Esophagus squamous epithelium (tissue), 5 donors: ENCODE results near the gene ATAD1. TPM values are rescaled to one million over a fixed set of nuclear protein-coding genes. Genes with fewer than 3 reads are reported as not detected.

ENCODE experiments used
- DNase-seq: peaks from one replicate; lab custom pipeline; 2025; lab: John Stamatoyannopoulos, UW
- H3K27ac ChIP-seq, 4 donors: fragments of 200-600 bp; sonication (generic); one replicate each; pipeline ENCODE4 v1.5.1; 2016 to 2019; ENCODE audit warnings: mild to moderate bottlenecking in 1 of 4
- H3K27me3 ChIP-seq, 4 donors: fragments of 200-600 bp; sonication (generic); 1 replicate in 3 of 4; 2 replicates in 1 of 4; pipeline versions ENCODE4 v1.5.1 to v1.6.0; 2017 to 2021; ENCODE audit warnings: antibody characterized with exemption in 1 of 4
- H3K36me3 ChIP-seq, 3 donors: fragments of 200-600 bp; sonication (generic); one replicate each; pipeline ENCODE4 v1.5.1; 2016 to 2019
- H3K4me1 ChIP-seq, 3 donors: fragments of 200-600 bp; sonication (generic); one replicate each; pipeline ENCODE4 v1.5.1; 2017 to 2019
- H3K4me3 ChIP-seq, 4 donors: fragments of 200-600 bp; sonication (generic); 1 replicate in 3 of 4; 2 replicates in 1 of 4; pipeline ENCODE4 v1.5.1; 2016 to 2019; ENCODE audit warnings: mild to moderate bottlenecking in 2 of 4, moderate library complexity in 1 of 4
- H3K9me3 ChIP-seq, 3 donors: fragments of 200-600 bp; sonication (generic); one replicate each; pipeline ENCODE4 v1.5.1; 2016 to 2019
- CTCF ChIP-seq, 6 experiments: fragments of 450-650 bp in 4 of 6; fragments of 200-600 bp in 2 of 6; sonication (generic) in 2 of 6; IDR thresholded peaks; one replicate each; pipeline ENCODE4 v1.5.1; 2016 to 2019; ENCODE audit warnings: antibody characterized with exemption in 6 of 6, mild to moderate bottlenecking in 4 of 6, moderate library complexity in 4 of 6
- POLR2A ChIP-seq, 4 donors: fragments of 450-650 bp; IDR thresholded peaks; one replicate each; pipeline ENCODE4 v1.6.1; 2017; ENCODE audit warnings: antibody characterized with exemption in 4 of 4, mild to moderate bottlenecking in 4 of 4, moderate library complexity in 3 of 4
- WGBS, 2 donors: methylation state at CpG; one replicate each; pipeline ENCODE4 v1.1.5; 2018; 5-methylcytosine and 5-hydroxymethylcytosine counted together
- intact Hi-C: fragments of 100-400 bp; cut with DNase I; formaldehyde crosslinking; loops from one replicate; pipeline ENCODE4 v1.15.0; 2022
- total RNA-seq, 4 donors: library from RNA; depleted of rRNA; stranded (reverse); fragments of >200 nt; gene quantifications; one replicate each; pipeline ENCODE4 v1.1.0, GENCODE V29; 2016
- donor health status: DM: yes; HTN: yes; CAD: no.

Gene ATAD1
- total RNA-seq, 4 donors from 2014 or later: 22.3 to 30.1 (median 26.2) TPM

DNA sequence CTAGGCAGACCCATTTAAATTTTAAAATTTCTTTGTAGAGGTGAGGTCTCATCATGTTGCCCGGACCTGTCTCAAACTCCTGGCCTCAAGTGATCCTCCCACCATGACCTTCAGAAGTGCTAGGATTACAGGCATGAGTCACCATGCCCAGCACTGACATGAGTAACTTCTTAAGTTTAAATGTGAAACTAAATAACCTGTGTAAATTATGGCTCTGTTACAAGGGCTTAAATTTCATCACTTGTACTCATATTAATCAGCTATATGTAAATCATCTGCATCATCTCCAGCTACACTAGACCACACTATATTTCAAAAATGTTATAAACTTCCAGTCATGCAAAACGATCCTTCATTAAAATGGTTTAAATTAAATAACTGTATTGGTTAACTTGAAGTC lies 56.1 kb downstream of the ATAD1 start:
- Histone ChIP-seq H3K36me3 (peaks cover 0 to 49% (median 4%) of the 10 kb centered on the region in 3 donors), H3K4me3 (no peak overlapping the region), H3K9me3 (no peaks in the 10 kb centered on the region), H3K4me1 (peaks cover 0 to 7% (median 0%) of the 10 kb centered on the region in 3 donors), H3K27ac (no peak overlapping the region), H3K27me3 (no peaks in the 10 kb centered on the region)
- no peak for TF ChIP-seq POLR2A (IDR thresholded peaks at IDR 0.05)
- no peak for TF ChIP-seq CTCF (IDR thresholded peaks at IDR 0.05)
- WGBS, 2 donors: 36 to 38% methylated on average over 2 of the region's 2 CpGs
- intact Hi-C loops: no loop called here
- no peak for DNase-seq

DNA sequence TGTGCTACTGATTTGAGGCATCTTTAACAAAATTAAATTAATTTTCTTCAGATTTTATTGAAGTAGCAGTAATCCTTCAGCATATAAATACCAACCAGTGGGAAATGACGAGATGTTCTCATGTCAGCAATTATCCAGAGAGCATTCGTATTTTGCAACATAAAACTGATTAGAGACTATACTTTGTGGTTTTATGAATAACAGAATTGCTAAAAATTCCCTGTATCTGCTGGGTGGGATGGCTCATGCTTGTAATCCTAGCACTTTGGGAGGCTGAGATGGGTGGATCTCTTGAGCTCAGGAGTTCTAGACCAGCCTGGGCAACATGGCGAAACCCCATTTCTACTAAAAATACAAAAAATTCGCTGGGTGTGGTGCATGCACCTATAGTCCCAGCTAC lies 56.9 kb downstream of the ATAD1 start:
- Histone ChIP-seq H3K27ac (no peak overlapping the region), H3K27me3 (no peaks in the 10 kb centered on the region), H3K4me1 (peaks cover 0 to 7% (median 0%) of the 10 kb centered on the region in 3 donors), H3K36me3 (peaks cover 0 to 49% (median 4%) of the 10 kb centered on the region in 3 donors), H3K9me3 (no peaks in the 10 kb centered on the region), H3K4me3 (no peak overlapping the region)
- DNase-seq: no peak
- intact Hi-C loops: no loop called here
- 93% methylated on average over 4 of the region's 4 CpGs for WGBS, 2 donors
- TF ChIP-seq CTCF (IDR thresholded peaks at IDR 0.05) (no peak), POLR2A (IDR thresholded peaks at IDR 0.05) (no peak)

GRCh38 chr10:87760195-87760905 lies 57.7 kb downstream of the ATAD1 start:
- no peaks in the 10 kb centered on the region for H3K9me3 ChIP-seq
- intact Hi-C loops: no loop called here
- H3K4me3 ChIP-seq: no peak overlapping the region
- peaks cover 0 to 7% (median 0%) of the 10 kb centered on the region in 3 donors for H3K4me1 ChIP-seq
- H3K27ac ChIP-seq: no peak overlapping the region
- H3K27me3 ChIP-seq: no peaks in the 10 kb centered on the region
- DNase-seq: no peak
- WGBS, 2 donors: 70 to 79% methylated on average over 5 to 6 of the region's 6 CpGs
- H3K36me3 ChIP-seq: peaks cover 0 to 49% (median 4%) of the 10 kb centered on the region in 3 donors
- TF ChIP-seq POLR2A (IDR thresholded peaks at IDR 0.05): no peak
- no peak for TF ChIP-seq CTCF (IDR thresholded peaks at IDR 0.05)

DNA sequence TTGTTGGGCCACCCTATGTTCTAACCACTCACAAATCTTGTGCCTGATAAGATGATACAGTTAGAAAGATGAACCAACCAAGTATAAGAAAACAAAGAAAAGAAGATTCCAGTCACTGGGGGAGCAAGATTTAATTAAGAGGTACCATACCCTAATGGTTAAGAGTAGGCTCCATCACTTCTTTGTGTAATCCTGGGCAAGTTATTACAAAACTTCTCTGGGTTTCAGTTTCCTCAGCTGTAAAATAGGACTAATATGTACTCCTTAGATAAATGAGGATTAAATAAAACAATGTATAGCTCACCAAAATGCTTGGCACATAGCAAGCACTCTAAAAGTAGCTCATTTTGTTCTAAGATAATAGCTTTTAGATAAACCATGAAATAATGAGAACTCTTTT lies 58.5 kb downstream of the ATAD1 start:
- Histone ChIP-seq H3K36me3 (peaks cover 0 to 51% (median 4%) of the 10 kb centered on the region in 3 donors), H3K4me3 (no peak overlapping the region), H3K27ac (no peak overlapping the region), H3K4me1 (peaks cover 0 to 7% (median 0%) of the 10 kb centered on the region in 3 donors), H3K27me3 (no peaks in the 10 kb centered on the region), H3K9me3 (no peaks in the 10 kb centered on the region)
- DNase-seq: no peak
- no peak for TF ChIP-seq POLR2A (IDR thresholded peaks at IDR 0.05)
- no peak for TF ChIP-seq CTCF (IDR thresholded peaks at IDR 0.05)
- intact Hi-C loops: no loop called here

GRCh38 chr10:87757685-87758084 lies 60.3 kb downstream of the ATAD1 start:
- 94 to 100% methylated on average over 1 of the region's 1 CpG for WGBS, 2 donors
- no peaks in the 10 kb centered on the region for H3K9me3 ChIP-seq
- TF ChIP-seq CTCF (IDR thresholded peaks at IDR 0.05) (no peak), POLR2A (IDR thresholded peaks at IDR 0.05) (no peak)
- no peak for DNase-seq
- intact Hi-C loops: no loop called here
- no peak overlapping the region for H3K4me3 ChIP-seq
- H3K36me3 ChIP-seq: peaks cover 0 to 51% (median 4%) of the 10 kb centered on the region in 3 donors
- no peaks in the 10 kb centered on the region for H3K27me3 ChIP-seq
- peaks cover 0 to 7% (median 4%) of the 10 kb centered on the region in 3 donors for H3K4me1 ChIP-seq
- H3K27ac ChIP-seq: no peak overlapping the region
